ENCODE results near the gene ASGR1. TPM values are rescaled to one million over a fixed set of nuclear protein-coding genes. Genes with fewer than 3 reads are reported as not detected.
"Not testable (repeated sequence)": the region's sequence is repeated elsewhere in the genome, so short reads cannot be mapped to it uniquely, and the experiment has no call there.

The ASGR1 gene
- total and polyA plus RNA-seq, 4 donors: 4.3 to 32.5 (median 20.3) TPM

DNA sequence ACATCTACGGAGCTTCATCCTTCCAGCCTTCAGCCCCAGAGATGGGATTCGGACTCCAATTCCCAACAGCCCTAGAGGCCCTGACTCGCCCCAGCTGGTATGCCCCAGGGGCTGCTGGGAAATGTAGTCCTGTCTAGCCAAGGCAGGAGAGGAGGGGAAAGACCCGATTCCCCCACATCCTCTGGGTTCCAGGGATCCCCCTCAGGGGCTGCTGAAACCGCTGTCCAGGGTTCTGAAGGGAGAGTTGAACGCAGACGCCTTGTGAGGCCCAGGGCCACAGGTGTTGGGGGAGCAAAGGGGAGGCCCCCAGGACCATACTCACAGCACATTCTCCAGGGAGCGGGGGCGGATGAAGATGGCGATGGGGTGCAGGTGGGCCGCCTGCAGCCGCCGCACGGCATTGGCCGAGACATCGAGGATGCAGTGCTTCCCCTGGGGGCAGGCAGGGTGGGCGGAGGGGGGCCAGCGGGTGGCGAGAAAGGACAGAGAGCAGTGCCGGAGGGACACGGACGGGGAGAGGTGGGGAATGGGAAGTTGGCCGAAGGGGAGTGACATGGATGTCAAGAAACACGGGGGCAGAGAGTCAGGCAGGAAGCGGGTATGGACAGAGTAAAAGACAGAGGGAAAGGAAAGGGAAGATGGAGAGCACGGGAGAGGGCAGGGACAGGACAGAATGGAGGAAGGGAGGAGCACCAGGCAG is 12.6 kb upstream of the ASGR1 start:
- Histone ChIP-seq H3K36me3 (ENCODE audit: control insufficient read depth, insufficient read depth, low read length) (peaks cover 80% of the 10 kb centered on the region), H3K4me1 (ENCODE audit: control insufficient read depth, insufficient read depth, low read length) (no peaks in the 10 kb centered on the region), H3K27ac (ENCODE audit: low read depth, low read length) (no peak overlapping the region), H3K4me3 (ENCODE audit: low read depth, low read length) (no peak overlapping the region), H3K27me3 (ENCODE audit: control insufficient read depth, insufficient read depth, low read length) (no peaks in the 10 kb centered on the region), H3K9me3 (ENCODE audit: control insufficient read depth, insufficient read depth, low read length) (no peaks in the 10 kb centered on the region)
- DNase-seq (ENCODE audit: low read depth in 4 of 6, low spot score in 6 of 6): peak in 2 of 6 donors; percentile 76 to 78
- 68% methylated on average over 21 of the region's 26 CpGs for WGBS (ENCODE audit: insufficient coverage)

DNA sequence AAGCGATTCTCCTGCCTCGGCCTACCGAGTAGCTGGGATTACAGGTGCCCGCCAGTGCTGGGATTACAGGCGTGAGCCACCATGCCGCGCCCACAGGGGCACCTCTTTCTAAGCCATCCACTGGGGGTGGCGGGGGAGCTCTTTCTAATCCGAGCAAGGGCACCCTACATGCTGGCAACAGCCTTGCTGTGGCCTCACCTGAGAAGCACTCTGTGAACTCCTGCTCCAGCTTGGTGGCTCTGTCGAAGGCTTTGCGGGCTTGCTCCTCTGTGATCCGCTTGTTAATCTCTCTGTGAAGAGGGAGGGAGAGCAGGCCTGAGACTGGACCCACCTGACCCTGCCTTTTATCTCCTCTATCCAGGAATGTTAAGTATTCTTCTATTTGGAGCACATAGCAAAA is 11.9 kb upstream of the ASGR1 start:
- no peaks in the 10 kb centered on the region for H3K27me3 ChIP-seq (ENCODE audit: control insufficient read depth, insufficient read depth, low read length)

DNA sequence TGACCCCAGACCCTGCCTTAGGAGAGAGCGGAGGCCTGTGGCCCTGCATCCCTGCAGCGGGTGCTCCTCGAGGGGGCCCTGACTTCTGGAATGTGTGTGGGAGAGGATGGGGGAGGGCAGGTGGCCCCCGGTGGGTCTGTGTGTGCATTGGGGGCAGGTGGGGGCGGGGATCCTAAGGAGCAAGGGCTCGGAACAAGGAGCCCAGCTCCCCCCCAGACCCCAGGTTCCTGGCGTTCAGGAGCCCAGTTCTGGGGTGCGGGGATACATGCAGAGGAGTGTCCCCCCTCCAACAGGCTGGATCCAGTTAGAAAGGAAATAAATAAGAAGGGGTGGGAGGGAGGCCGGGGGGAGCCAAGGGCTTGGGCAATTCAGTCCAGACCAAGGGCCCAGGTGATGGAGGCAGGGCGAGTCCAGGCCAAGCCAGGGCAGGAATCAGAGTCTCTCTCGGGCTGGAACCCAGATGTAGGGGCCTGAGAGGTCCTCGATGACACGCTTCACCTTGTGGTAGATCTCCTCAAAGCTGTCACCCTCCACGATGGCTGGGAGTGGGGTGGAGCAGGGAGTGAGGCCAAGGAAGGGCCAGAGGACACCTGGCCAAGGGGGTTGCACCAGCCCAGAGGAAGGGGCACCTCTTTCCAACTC is 11.2 kb upstream of the ASGR1 start:
- Histone ChIP-seq H3K27ac (ENCODE audit: low read depth, low read length) (no peak overlapping the region), H3K36me3 (ENCODE audit: control insufficient read depth, insufficient read depth, low read length) (peaks cover 75% of the 10 kb centered on the region), H3K27me3 (ENCODE audit: control insufficient read depth, insufficient read depth, low read length) (no peaks in the 10 kb centered on the region), H3K4me3 (ENCODE audit: low read depth, low read length) (no peak overlapping the region), H3K4me1 (ENCODE audit: control insufficient read depth, insufficient read depth, low read length) (no peaks in the 10 kb centered on the region), H3K9me3 (ENCODE audit: control insufficient read depth, insufficient read depth, low read length) (no peaks in the 10 kb centered on the region)
- no peak for DNase-seq (ENCODE audit: low read depth in 4 of 6, low spot score in 6 of 6)
- WGBS (ENCODE audit: insufficient coverage): 91% methylated on average over 9 of the region's 14 CpGs

More for the DNA sequence above, 11.9 kb upstream of the ASGR1 start:
- Histone ChIP-seq H3K9me3 (ENCODE audit: control insufficient read depth, insufficient read depth, low read length) (no peaks in the 10 kb centered on the region), H3K36me3 (ENCODE audit: control insufficient read depth, insufficient read depth, low read length) (peaks cover 79% of the 10 kb centered on the region), H3K4me3 (ENCODE audit: low read depth, low read length) (no peak overlapping the region), H3K4me1 (ENCODE audit: control insufficient read depth, insufficient read depth, low read length) (no peaks in the 10 kb centered on the region), H3K27ac (ENCODE audit: low read depth, low read length) (no peak overlapping the region)
- no peak for DNase-seq (ENCODE audit: low read depth in 4 of 6, low spot score in 6 of 6)
- 96% methylated on average over 10 of the region's 12 CpGs for WGBS (ENCODE audit: insufficient coverage)

DNA sequence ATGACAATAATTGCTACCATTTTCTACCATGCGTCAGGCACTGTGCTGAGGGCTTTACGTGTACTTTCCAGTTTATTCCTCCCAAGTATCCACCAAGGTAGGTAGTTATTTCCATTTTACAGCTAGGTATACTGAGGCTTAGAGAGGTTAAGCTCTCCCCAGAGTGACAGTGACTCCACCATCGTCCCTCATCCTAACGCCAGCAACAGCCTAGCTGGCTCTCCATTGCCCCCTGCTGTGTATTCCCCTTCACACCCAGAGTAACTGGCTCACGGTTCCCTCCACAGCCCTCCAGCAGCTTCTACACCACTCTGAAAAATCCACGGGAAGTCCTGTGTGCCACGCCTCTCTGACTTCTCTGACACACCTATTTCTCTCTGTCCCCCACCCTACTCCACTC is 7.1 kb upstream of the ASGR1 start:
- 62% methylated on average over 5 of the region's 7 CpGs for WGBS (ENCODE audit: insufficient coverage)
- DNase-seq (ENCODE audit: low read depth in 4 of 6, low spot score in 6 of 6): no peak
- no peak overlapping the region for H3K27ac ChIP-seq (ENCODE audit: low read depth, low read length)
- H3K36me3 ChIP-seq (ENCODE audit: control insufficient read depth, insufficient read depth, low read length): peaks cover 36% of the 10 kb centered on the region
- peaks cover 6% of the 10 kb centered on the region for H3K4me1 ChIP-seq (ENCODE audit: control insufficient read depth, insufficient read depth, low read length)
- H3K27me3 ChIP-seq (ENCODE audit: control insufficient read depth, insufficient read depth, low read length): no peaks in the 10 kb centered on the region
- H3K4me3 ChIP-seq (ENCODE audit: low read depth, low read length): no peak overlapping the region
- no peaks in the 10 kb centered on the region for H3K9me3 ChIP-seq (ENCODE audit: control insufficient read depth, insufficient read depth, low read length)

DNA sequence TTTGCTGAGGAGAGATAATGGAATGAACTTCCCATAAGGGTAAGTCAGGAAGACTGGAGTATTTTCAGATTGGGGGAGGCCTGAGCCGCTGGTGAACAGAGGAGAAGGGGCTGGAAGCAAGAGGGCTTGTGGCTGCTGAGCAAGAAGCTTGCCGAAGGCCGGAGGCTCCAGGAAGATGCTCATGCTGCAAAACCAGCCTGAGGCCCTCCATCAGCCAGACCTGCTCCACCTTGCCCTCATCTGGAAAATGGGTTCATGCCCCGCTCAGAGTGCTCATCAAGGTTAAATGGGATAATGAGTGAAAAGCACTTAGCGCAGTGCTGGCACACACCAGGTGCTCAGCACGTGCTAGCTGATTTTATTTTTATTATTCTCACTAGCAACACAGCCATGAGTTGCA is 5.5 kb upstream of the ASGR1 start:
- 92% methylated on average over 2 of the region's 6 CpGs for WGBS (ENCODE audit: insufficient coverage)
- peaks cover 22% of the 10 kb centered on the region for H3K36me3 ChIP-seq (ENCODE audit: control insufficient read depth, insufficient read depth, low read length)
- DNase-seq (ENCODE audit: low read depth in 4 of 6, low spot score in 6 of 6): no peak

DNA sequence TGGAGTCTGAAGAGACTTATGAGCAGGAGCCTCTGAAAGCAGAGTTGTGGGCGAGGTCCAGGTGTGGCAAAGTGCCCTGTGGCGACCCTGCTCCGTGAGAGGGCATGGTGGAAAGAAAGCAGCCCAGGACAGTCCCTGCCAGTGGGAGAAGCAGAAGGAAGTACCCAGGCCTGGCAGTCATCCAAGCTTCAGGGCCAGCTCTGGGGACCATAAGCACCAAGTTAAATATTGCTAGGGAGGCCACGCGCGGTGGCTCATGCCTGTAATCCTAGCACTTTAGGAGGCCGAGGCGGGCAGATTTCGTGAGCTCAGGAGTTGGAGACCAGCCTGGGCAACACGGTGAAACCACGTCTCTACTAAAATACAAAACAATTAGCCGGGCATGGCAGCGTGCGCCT is 4.9 kb upstream of the ASGR1 start:
- Histone ChIP-seq H3K4me3 (ENCODE audit: low read depth, low read length) (no peak overlapping the region), H3K4me1 (ENCODE audit: control insufficient read depth, insufficient read depth, low read length) (peaks cover 6% of the 10 kb centered on the region), H3K27ac (ENCODE audit: low read depth, low read length) (no peak overlapping the region), H3K9me3 (ENCODE audit: control insufficient read depth, insufficient read depth, low read length) (no peaks in the 10 kb centered on the region), H3K36me3 (ENCODE audit: control insufficient read depth, insufficient read depth, low read length) (peaks cover 17% of the 10 kb centered on the region), H3K27me3 (ENCODE audit: control insufficient read depth, insufficient read depth, low read length) (no peaks in the 10 kb centered on the region)
- peak in 1 of 6 donors; percentile 54 for DNase-seq (ENCODE audit: low read depth in 4 of 6, low spot score in 6 of 6)
- WGBS (ENCODE audit: insufficient coverage): 77% methylated on average over 9 of the region's 14 CpGs

More for the DNA sequence above, 5.5 kb upstream of the ASGR1 start:
- Histone ChIP-seq H3K27ac (ENCODE audit: low read depth, low read length) (no peak overlapping the region), H3K4me3 (ENCODE audit: low read depth, low read length) (no peak overlapping the region), H3K9me3 (ENCODE audit: control insufficient read depth, insufficient read depth, low read length) (no peaks in the 10 kb centered on the region), H3K27me3 (ENCODE audit: control insufficient read depth, insufficient read depth, low read length) (no peaks in the 10 kb centered on the region), H3K4me1 (ENCODE audit: control insufficient read depth, insufficient read depth, low read length) (peaks cover 6% of the 10 kb centered on the region)

DNA sequence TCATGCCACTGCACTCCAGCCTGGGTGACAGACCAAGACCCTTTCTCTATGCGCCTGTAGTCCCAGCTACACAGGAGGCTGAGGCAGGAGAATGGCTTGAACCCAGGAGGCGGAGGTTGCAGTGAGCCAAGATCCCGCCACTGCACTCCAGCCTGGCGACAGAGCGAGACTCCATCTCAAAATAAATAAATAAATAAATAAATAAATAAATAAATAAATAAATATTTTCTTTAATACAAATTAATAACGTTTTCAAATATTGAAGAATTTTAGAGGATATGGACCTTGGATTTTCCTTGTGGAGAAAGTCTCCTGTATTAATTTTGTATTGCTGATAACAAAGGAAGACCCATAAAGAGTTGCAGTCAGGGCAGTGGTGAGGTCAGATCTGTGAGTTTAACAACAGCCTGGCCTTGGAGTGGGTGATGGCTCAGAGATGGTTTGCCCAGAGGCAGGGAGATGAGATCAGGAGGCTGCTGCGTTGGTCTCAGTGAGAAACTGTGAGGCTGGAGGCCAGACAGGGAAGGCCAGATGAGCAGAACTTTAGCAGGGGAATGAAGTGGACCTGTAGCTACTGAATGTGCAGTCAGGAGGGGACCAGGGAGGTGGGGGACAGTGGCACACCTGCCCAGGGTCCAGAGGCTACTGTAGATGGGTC is 4.4 kb upstream of the ASGR1 start:
- no peaks in the 10 kb centered on the region for H3K27me3 ChIP-seq (ENCODE audit: control insufficient read depth, insufficient read depth, low read length)
- no peak overlapping the region for H3K4me3 ChIP-seq (ENCODE audit: low read depth, low read length)
- H3K4me1 ChIP-seq (ENCODE audit: control insufficient read depth, insufficient read depth, low read length): peaks cover 6% of the 10 kb centered on the region
- no peak for DNase-seq (ENCODE audit: low read depth in 4 of 6, low spot score in 6 of 6)
- H3K27ac ChIP-seq (ENCODE audit: low read depth, low read length): no peak overlapping the region
- WGBS (ENCODE audit: insufficient coverage): 57% methylated on average over 1 of the region's 7 CpGs
- peaks cover 15% of the 10 kb centered on the region for H3K36me3 ChIP-seq (ENCODE audit: control insufficient read depth, insufficient read depth, low read length)
- no peaks in the 10 kb centered on the region for H3K9me3 ChIP-seq (ENCODE audit: control insufficient read depth, insufficient read depth, low read length)

DNA sequence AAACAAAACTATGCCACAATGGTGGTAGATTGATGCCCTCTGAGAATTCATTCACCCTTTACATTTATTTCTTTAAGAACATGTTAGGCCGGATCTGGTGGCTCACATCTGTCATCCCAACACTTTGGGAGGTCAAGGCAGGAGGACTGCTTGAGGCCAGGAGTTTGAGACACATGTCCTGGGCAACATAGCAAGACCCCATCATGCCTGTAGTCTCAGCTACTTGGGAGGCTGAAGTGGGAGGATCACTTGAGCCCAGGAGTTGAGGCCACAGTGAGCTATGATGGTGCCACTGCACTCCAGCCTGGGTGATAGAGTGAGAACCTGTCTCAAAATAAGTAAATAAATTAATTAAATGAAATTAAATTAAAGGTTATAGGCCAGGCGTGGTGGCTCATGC is 2.9 kb upstream of the ASGR1 start:
- not testable (repeated sequence) for DNase-seq (ENCODE audit: low read depth in 4 of 6, low spot score in 6 of 6)

DNA sequence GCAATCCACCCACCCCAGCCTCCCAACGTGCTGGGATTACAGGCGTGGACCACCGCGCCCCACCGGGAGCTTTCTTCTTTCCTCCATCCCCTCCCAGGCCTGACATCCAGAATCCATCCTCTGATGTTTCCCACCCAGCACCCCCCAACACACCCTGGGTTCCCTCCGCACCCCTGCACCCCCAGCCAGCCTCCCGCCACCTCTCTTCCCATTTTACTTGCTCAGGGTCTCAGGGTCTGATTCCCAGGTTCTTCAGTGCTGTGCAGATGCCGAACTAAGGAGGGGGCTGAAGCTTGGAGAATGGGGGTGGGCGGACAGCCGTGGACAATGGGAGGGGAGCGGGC is 225 bp downstream of the ASGR1 start:
- Histone ChIP-seq H3K4me1 (ENCODE audit: control insufficient read depth, insufficient read depth, low read length) (peaks cover 30% of the 10 kb centered on the region), H3K27ac (ENCODE audit: low read depth, low read length) (no peak overlapping the region), H3K4me3 (ENCODE audit: low read depth, low read length) (no peak overlapping the region), H3K27me3 (ENCODE audit: control insufficient read depth, insufficient read depth, low read length) (peaks cover 2% of the 10 kb centered on the region), H3K9me3 (ENCODE audit: control insufficient read depth, insufficient read depth, low read length) (no peaks in the 10 kb centered on the region), H3K36me3 (ENCODE audit: control insufficient read depth, insufficient read depth, low read length) (peaks cover 12% of the 10 kb centered on the region)
- WGBS (ENCODE audit: insufficient coverage): 83% methylated on average over 10 of the region's 11 CpGs
- DNase-seq (ENCODE audit: low read depth in 4 of 6, low spot score in 6 of 6): no peak

More for the DNA sequence above, 2.9 kb upstream of the ASGR1 start:
- 100% methylated on average over 1 of the region's 2 CpGs for WGBS (ENCODE audit: insufficient coverage)
- not testable (repeated sequence) for H3K9me3 ChIP-seq (ENCODE audit: control insufficient read depth, insufficient read depth, low read length); H3K4me3 ChIP-seq (ENCODE audit: low read depth, low read length); H3K27ac ChIP-seq (ENCODE audit: low read depth, low read length); H3K27me3 ChIP-seq (ENCODE audit: control insufficient read depth, insufficient read depth, low read length)
- Histone ChIP-seq H3K36me3 (ENCODE audit: control insufficient read depth, insufficient read depth, low read length) (peaks cover 15% of the 10 kb centered on the region), H3K4me1 (ENCODE audit: control insufficient read depth, insufficient read depth, low read length) (peaks cover 20% of the 10 kb centered on the region)
